Hepatocyte (in vitro differentiated cells): ENCODE measurements around the gene HOXB7.

ENCODE experiments used
- EZH2 ChIP-seq: fragments of 200-600 bp; sonication (generic); IDR thresholded peaks from 2 replicates; pipeline ENCODE4 v1.6.1; 2016; ENCODE audit warnings: antibody characterized with exemption, mild to moderate bottlenecking, borderline replicate concordance
- EZH2phosphoT487 ChIP-seq: fragments of 200-600 bp; sonication (generic); IDR thresholded peaks from one replicate; pipeline ENCODE4 v1.6.1; 2018; ENCODE audit warnings: antibody characterized with exemption, mild to moderate bottlenecking, low read depth, moderate library complexity; ENCODE audit not compliant: unreplicated experiment, severe bottlenecking

- TF ChIP-seq EZH2phosphoT487: no peak
- peak; percentile 48 for TF ChIP-seq EZH2
These were observed 34.1 kb downstream of the HOXB7 start for GRCh38 chr17:48576479-48577309.
